Cardiac fibroblast (primary cell): ENCODE results near the gene IL6R.

Experiments
- DNase-seq, 2 donors: peaks; one replicate each; pipeline versions ENCODE4 v3.0.0 to v3.0.0-alpha.2; 2010; ENCODE audit warnings: low read depth in 2 of 2
- H3K4me3 ChIP-seq, 2 donors: replicated peaks in 1 of 2; 1 replicate in 1 of 2; 2 replicates in 1 of 2; pipeline ENCODE4 v1.5.1; 2011; ENCODE audit warnings: low read depth in 2 of 2, low read length in 2 of 2, mild to moderate bottlenecking in 2 of 2, moderate library complexity in 1 of 2
- TF ChIP-seq, protein P1 (sequence below): IDR thresholded peaks from one replicate; pipeline ENCODE4 v1.5.1; 2011; ENCODE audit warnings: low read depth, mild to moderate bottlenecking, low read length, inconsistent platforms

Gene IL6R

DNA sequence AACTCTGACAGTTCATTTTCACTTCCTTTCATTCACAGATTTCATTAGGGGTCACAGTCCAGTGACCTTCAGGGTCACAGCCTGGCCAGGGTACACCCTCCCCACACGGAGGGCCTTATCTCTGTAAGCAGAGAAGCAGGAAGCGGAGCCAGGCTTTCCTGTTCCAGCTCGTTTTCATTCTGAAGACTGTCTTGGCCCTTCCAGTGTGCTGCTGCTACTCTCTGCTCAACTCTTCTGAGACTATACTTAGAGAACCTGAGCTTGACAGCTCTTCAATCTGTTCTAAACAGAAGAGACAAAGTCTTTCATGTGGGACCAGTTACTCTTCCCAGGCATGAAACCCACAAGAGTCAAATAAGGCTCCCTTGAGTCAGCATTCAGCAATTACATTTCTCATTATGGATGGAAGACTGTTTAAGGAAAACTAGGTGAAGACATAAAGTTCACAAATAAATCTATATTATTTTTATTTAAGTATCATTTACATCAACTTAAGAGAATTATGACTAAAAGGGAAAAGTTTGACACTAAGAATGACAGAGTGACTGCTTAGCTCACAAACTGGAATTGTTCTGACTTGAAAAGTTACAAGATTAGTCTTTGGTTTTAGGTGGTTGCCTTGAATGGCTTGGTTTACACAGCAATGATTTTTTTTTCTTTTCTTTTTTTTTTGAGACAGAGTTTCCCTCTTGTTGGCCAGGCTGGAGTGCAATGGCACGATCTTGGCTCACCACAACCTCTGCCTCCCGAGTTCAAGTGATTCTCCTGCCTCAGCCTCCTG is 92.1 kb downstream of the IL6R start:
- H3K4me3 ChIP-seq = no peak overlapping the region
- TF ChIP-seq, protein P1, sequence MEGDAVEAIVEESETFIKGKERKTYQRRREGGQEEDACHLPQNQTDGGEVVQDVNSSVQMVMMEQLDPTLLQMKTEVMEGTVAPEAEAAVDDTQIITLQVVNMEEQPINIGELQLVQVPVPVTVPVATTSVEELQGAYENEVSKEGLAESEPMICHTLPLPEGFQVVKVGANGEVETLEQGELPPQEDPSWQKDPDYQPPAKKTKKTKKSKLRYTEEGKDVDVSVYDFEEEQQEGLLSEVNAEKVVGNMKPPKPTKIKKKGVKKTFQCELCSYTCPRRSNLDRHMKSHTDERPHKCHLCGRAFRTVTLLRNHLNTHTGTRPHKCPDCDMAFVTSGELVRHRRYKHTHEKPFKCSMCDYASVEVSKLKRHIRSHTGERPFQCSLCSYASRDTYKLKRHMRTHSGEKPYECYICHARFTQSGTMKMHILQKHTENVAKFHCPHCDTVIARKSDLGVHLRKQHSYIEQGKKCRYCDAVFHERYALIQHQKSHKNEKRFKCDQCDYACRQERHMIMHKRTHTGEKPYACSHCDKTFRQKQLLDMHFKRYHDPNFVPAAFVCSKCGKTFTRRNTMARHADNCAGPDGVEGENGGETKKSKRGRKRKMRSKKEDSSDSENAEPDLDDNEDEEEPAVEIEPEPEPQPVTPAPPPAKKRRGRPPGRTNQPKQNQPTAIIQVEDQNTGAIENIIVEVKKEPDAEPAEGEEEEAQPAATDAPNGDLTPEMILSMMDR = no peak
- peak in 1 of 2 donors; percentile 49 for DNase-seq

DNA sequence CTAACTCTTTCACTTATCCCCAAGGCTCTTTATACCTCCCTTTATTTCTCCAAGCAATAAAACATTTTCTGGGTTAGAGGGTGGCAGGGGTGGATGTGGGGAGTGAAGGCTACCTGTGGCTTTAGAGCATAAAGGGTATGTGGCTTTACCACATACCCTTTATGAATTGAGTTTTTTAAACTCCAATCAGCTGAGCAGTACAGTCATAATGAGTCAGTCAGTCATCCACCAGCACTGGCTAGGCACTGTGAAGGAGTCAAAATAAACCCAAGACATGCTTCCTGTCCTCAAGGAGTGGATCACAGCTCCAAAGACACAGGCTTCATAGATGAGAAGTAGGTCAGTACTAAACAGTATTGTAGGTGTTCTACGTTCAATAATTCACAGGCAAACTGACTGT is 94.3 kb downstream of the IL6R start:
- DNase-seq = no peak
- H3K4me3 ChIP-seq = no peak overlapping the region
- TF ChIP-seq, protein P1 = no peak

DNA sequence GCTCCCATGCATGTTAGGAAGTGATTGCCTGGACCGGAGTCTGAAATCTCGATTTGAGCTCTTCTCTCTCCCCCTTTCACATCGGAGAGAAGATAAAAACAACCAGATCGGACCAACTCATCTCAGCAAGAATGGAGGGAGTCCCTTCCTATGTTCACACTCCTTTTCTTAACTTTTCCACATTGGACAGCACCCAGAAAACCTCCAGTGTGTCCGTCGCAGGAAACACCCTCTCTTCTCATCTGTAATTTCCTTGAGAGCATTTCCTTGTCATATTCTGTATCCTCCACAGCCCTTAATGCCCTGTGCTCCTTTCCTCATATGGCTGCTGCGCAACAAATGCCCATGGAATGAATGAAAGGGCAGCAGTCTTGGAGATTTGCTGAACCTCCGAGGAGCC is 95.4 kb downstream of the IL6R start:
- DNase-seq = no peak
- TF ChIP-seq, protein P1 = no peak
- H3K4me3 ChIP-seq = no peak overlapping the region

DNA sequence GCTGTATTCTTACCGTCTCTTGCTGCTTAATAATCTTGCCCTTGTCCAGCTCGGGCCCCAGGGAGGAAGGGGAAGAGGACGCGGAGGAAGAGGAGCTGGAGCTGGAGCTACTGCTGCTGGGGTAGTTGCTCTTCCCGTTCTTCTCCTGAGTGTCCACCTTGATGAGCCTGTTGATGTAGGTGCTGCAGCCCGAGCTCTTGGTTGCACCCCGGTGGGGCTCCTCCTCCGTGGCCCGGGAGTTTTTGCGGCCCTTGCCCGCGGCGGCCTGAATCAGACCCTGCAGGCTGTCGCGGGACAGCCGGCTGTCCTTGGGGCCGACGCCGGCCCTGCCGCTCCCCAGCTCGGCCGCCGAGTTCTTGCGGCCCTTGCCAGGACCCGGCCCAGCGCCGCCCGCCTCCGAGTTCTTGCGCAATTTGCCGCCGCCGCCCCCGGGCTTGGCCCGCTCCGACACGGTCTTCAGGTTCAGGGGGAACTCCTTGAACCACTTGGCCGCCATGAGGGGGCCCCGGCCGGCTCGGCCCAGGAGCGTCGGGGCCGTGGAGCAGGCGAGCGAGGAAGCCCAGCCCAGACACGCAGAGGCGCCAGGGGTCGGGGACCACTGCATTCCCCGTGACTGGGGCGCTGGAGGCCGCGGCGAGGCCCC is 96.4 kb downstream of the IL6R start:
- TF ChIP-seq, protein P1 = no peak
- H3K4me3 ChIP-seq = peak overlapping the region; percentile 1 to 25
- DNase-seq = peak in 1 of 2 donors; percentile 43

DNA sequence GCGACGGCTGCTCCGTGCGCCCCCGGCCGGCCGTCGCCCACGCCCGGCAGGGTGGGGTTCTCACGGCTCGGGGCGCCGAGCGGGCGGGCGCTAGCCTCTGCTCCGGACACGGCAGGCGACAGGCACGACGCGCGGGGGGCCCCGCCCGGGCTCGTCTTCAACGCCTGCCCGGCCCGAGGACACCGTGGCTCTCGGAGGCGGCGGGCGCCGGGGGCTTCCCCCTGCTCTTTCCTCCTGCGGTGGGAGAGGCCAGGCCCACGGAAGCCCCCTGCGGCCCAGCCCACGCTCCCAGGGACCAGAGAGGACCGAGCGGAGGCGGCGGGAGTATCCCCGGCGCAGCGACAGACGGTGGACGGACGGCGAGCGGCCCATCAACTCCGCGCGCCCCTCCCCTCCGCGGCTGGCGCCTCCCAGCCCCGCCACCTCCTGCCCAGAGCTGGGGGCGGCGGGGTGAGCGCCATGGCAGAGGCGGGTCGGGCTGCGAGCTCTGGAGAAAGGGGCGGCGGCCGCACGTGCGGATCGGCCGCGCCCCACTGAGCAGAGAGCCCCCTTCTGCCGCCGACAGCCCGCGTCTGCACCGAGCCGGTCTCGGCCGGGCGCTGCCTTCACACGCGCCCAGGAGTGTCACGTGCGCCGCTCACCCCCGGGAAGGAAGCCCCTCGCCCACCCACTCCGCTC is 97.1 kb downstream of the IL6R start, which contains the start of the genes SHE and TDRD10:
Gene SHE (minus strand): TSS at position 347 of the 678 bp plus-strand sequence. CDS start 386 bp downstream, outside the sequence.
Gene TDRD10 (plus strand): TSS at position 154 of the 678 bp plus-strand sequence. CDS start 4,685 bp downstream, outside the sequence.
- no peak for DNase-seq
- H3K4me3 ChIP-seq = peak within 1 kb of the TSS; percentile 1 to 25
- TF ChIP-seq, protein P1 = no peak

DNA sequence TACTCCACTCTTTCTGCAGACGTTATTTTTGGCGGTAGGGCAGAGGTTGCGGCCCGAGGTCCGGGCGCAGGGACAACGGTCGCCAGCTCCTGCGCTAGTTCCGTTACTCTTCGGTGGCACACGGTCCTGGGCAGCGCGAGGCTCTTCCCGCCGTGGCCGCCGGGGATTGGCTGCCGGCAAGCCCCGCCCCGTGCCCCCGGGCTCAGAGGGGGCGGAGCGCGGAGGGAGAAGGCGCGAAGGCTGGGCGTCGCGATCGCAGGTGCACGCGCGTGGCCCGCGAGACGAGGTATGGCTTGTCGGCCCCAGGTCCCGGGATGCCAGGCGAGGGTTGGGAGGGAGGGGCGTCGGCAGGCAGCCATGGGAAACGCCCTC is 97.6 kb downstream of the IL6R start:
- TF ChIP-seq, protein P1 = no peak
- H3K4me3 ChIP-seq = no peak overlapping the region
- DNase-seq = no peak
